A549 (cell line): ENCODE measurements around the gene TALDO1.
A peak's percentile ranks its signal among the peaks of the same experiment; 100 is the strongest.

Experiments used
- CHD2 ChIP-seq: fragments of 150-350 bp; IDR thresholded peaks from 2 replicates; pipeline ENCODE4 v1.6.1; 2014; ENCODE audit warnings: low read length; ENCODE audit not compliant: partially characterized antibody
- CTCF ChIP-seq: fragments of >200 bp; sonication (Bioruptor Twin); formaldehyde crosslinking; IDR thresholded peaks from 3 replicates; pipeline ENCODE4 v1.5.1; 2016
- POLR2A ChIP-seq: IDR thresholded peaks from 2 replicates; pipeline ENCODE4 v1.6.1; 2012; ENCODE audit warnings: mild to moderate bottlenecking, low read length
- TP53 ChIP-seq: fragments of 250-450 bp; sonication (Bioruptor Pico); IDR thresholded peaks from 2 replicates; pipeline ENCODE4 v1.5.0; 2021; ENCODE audit warnings: mild to moderate bottlenecking, moderate library complexity
- TF ChIP-seq, protein P1 (sequence below): fragments of 450-650 bp; IDR thresholded peaks from 2 replicates; pipeline ENCODE4 v1.6.1; 2014; ENCODE audit warnings: antibody characterized with exemption

- TF ChIP-seq TP53: peak; percentile 62; the same call in 1 of the 2 replicates
- no peak for TF ChIP-seq POLR2A
- no peak for TF ChIP-seq CHD2
- no peak for TF ChIP-seq CTCF
- TF ChIP-seq, protein P1, sequence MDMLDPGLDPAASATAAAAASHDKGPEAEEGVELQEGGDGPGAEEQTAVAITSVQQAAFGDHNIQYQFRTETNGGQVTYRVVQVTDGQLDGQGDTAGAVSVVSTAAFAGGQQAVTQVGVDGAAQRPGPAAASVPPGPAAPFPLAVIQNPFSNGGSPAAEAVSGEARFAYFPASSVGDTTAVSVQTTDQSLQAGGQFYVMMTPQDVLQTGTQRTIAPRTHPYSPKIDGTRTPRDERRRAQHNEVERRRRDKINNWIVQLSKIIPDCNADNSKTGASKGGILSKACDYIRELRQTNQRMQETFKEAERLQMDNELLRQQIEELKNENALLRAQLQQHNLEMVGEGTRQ: no peak
Observed at GRCh38 chr11:813456-814096, 66.3 kb downstream of the TALDO1 start.
